ENCODE results near the gene CYP2W1.

DNA sequence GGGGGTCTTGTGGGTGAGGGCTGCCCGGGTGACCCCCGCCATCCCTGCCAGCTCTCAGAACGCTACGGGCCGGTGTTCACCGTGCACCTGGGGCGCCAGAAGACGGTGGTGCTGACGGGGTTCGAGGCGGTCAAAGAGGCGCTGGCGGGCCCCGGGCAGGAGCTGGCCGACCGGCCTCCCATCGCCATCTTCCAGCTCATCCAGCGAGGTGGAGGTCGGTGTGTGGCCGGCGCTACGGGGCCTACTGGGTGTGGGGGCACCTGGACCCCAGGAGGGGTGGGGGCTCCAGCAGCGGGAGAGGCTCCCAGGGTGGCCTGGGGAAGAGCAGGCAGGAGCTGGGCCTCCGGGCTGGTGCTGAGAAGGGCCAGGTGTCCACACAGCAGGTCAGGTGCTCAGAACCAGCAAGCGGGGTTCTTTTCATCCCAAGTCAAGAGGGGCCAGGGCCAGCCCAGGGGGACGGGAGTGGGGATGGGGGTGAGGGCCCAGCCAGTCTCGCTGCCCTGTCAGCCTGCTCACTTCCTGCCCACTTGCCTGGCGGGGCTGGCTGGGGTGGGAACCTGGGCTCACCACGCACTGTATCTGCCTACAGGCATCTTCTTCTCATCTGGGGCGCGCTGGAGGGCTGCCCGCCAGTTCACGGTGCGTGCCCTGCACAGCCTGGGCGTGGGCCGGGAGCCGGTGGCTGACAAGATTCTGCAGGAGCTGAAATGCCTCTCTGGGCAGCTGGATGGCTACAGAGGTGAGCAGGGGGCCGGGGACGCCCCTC lies 1.6 kb downstream of the CYP2W1 start:
- TF ChIP-seq, protein P1, sequence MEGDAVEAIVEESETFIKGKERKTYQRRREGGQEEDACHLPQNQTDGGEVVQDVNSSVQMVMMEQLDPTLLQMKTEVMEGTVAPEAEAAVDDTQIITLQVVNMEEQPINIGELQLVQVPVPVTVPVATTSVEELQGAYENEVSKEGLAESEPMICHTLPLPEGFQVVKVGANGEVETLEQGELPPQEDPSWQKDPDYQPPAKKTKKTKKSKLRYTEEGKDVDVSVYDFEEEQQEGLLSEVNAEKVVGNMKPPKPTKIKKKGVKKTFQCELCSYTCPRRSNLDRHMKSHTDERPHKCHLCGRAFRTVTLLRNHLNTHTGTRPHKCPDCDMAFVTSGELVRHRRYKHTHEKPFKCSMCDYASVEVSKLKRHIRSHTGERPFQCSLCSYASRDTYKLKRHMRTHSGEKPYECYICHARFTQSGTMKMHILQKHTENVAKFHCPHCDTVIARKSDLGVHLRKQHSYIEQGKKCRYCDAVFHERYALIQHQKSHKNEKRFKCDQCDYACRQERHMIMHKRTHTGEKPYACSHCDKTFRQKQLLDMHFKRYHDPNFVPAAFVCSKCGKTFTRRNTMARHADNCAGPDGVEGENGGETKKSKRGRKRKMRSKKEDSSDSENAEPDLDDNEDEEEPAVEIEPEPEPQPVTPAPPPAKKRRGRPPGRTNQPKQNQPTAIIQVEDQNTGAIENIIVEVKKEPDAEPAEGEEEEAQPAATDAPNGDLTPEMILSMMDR (IDR thresholded peaks at IDR 0.05 in 8 of 11, conservative IDR thresholded peaks at IDR 0.05 in 3 of 11) = no peak
- TF ChIP-seq POLR2A (IDR thresholded peaks at IDR 0.05) = no peak
- peak in 1 of 3 donors; percentile 5 for TF ChIP-seq POLR2AphosphoS5 (IDR thresholded peaks at IDR 0.05)
